Measurements from ENCODE around the gene CA10. TPM values are rescaled to one million over a fixed set of nuclear protein-coding genes. Genes with fewer than 3 reads are reported as not detected.

The CA10 gene
- total and polyA plus RNA-seq, 2 donors (not counting 1 experiment from before 2014, with no cell fraction given), result not detected

DNA sequence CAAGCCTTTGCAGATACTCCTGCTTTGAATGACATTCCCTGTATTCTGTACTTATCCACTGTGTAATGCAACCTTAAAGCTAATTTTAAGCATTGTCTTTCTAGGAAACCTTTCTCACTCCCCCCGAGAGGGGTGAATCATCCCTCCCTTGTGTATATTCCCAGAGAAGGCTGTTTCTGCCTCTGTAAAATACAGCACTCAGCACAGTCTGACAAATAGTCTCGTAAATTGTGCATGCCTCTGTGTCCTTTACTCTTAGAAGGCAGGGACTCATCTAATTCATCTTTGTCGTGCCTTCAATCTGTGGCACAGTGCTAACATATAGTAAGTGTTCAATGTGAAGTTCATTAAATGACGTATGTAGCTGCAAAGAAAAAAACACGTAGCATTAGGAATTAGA, 200.7 kb downstream of the CA10 start:
- Histone ChIP-seq H3K27me3 (replicated peaks in 1 of 4; ENCODE audit: control extremely low read depth in 1 of 4, control insufficient read depth in 3 of 4, insufficient read depth in 4 of 4, low read length in 3 of 4) (no peaks in the 10 kb centered on the region), H4K20me1 (ENCODE audit: control insufficient read depth, insufficient read depth, low read length, poor library complexity, severe bottlenecking) (no peaks in the 10 kb centered on the region), H3K79me2 (ENCODE audit: control insufficient read depth, insufficient read depth, low read length) (no peaks in the 10 kb centered on the region), H3K27ac (ENCODE audit: low read length in 2 of 2) (no peak overlapping the region), H2AFZ (ENCODE audit: insufficient read depth, low read depth, low read length, poor library complexity, severe bottlenecking) (no peak overlapping the region), H3K9ac (ENCODE audit: low read length) (no peak overlapping the region), H3K4me2 (replicated peaks; ENCODE audit: low read depth, low read length, poor library complexity, severe bottlenecking) (no peak overlapping the region), H3K4me3 (ENCODE audit: control extremely low read depth in 1 of 5, extremely low read depth in 1 of 5, insufficient read depth in 1 of 5, low read depth in 2 of 5, low read length in 4 of 5) (no peak overlapping the region), H3K36me3 (replicated peaks in 1 of 2; ENCODE audit: control extremely low read depth in 1 of 2, control insufficient read depth in 1 of 2, extremely low read depth in 1 of 2, insufficient read depth in 2 of 2, low read length in 1 of 2) (no peaks in the 10 kb centered on the region), H3K9me3 (ENCODE audit: control extremely low read depth in 1 of 3, control insufficient read depth in 2 of 3, insufficient read depth in 1 of 3, low read length in 2 of 3) (peaks cover 0 to 10% (median 7%) of the 10 kb centered on the region in 3 donors), H3K4me1 (ENCODE audit: control insufficient read depth in 2 of 2, insufficient read depth in 2 of 2, low read length in 2 of 2) (no peaks in the 10 kb centered on the region)
- intact Hi-C loops (cut with micrococcal nuclease), result no loop called here
- ATAC-seq (ENCODE audit: low read depth) (no peak), DNase-seq (no peak)
- WGBS (ENCODE audit: insufficient coverage), result 94% methylated on average over 2 of the region's 5 CpGs
- no peaks in the 10 kb centered on the region for H3K4me1 Mint-ChIP-seq
- TF ChIP-seq, protein P1, sequence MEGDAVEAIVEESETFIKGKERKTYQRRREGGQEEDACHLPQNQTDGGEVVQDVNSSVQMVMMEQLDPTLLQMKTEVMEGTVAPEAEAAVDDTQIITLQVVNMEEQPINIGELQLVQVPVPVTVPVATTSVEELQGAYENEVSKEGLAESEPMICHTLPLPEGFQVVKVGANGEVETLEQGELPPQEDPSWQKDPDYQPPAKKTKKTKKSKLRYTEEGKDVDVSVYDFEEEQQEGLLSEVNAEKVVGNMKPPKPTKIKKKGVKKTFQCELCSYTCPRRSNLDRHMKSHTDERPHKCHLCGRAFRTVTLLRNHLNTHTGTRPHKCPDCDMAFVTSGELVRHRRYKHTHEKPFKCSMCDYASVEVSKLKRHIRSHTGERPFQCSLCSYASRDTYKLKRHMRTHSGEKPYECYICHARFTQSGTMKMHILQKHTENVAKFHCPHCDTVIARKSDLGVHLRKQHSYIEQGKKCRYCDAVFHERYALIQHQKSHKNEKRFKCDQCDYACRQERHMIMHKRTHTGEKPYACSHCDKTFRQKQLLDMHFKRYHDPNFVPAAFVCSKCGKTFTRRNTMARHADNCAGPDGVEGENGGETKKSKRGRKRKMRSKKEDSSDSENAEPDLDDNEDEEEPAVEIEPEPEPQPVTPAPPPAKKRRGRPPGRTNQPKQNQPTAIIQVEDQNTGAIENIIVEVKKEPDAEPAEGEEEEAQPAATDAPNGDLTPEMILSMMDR (IDR thresholded peaks at IDR 0.05), result no peak
- TF ChIP-seq EZH2 (IDR thresholded peaks at IDR 0.05; ENCODE audit: borderline replicate concordance, insufficient read depth, low read depth, low read length, poor library complexity, severe bottlenecking), result no peak
- H3K27ac Mint-ChIP-seq, result no peak overlapping the region
- no peak overlapping the region for H3K4me3 Mint-ChIP-seq
- H3K27me3 Mint-ChIP-seq, result no peaks in the 10 kb centered on the region
- ChIA-PET CTCF (no interaction called here), POLR2A (no interaction called here)
- H3K9me3 Mint-ChIP-seq (ENCODE audit: insufficient read depth), result peaks cover 5% of the 10 kb centered on the region

DNA sequence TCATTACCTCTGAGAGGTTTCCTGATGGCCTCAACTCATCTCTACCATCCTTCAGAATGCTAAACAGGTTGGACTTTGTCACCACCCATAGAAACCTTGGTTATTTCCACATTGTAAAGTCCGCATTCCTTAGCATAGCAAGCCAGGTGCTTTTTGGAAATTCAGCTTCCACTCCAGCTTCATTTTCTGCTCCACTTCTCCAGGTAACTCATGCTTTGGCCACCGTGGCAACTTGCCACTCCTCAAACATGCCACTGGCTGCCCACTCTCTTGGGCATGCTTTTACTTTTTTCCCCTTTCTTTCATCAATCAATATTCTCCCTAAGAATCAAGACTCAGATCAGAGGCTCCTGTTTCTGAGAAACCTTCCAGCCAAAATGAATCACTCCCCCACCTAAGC, 203.3 kb downstream of the CA10 start:
- WGBS (ENCODE audit: insufficient coverage), result 77% methylated on average over 2 of the region's 2 CpGs
- Histone ChIP-seq H3K4me1 (ENCODE audit: control insufficient read depth in 2 of 2, insufficient read depth in 2 of 2, low read length in 2 of 2) (no peaks in the 10 kb centered on the region), H3K9ac (ENCODE audit: low read length) (no peak overlapping the region), H3K9me3 (ENCODE audit: control extremely low read depth in 1 of 3, control insufficient read depth in 2 of 3, insufficient read depth in 1 of 3, low read length in 2 of 3) (no peaks in the 10 kb centered on the region), H2AFZ (ENCODE audit: insufficient read depth, low read depth, low read length, poor library complexity, severe bottlenecking) (no peak overlapping the region), H4K20me1 (ENCODE audit: control insufficient read depth, insufficient read depth, low read length, poor library complexity, severe bottlenecking) (no peaks in the 10 kb centered on the region), H3K36me3 (replicated peaks in 1 of 2; ENCODE audit: control extremely low read depth in 1 of 2, control insufficient read depth in 1 of 2, extremely low read depth in 1 of 2, insufficient read depth in 2 of 2, low read length in 1 of 2) (no peaks in the 10 kb centered on the region), H3K79me2 (ENCODE audit: control insufficient read depth, insufficient read depth, low read length) (no peaks in the 10 kb centered on the region), H3K4me3 (ENCODE audit: control extremely low read depth in 1 of 5, extremely low read depth in 1 of 5, insufficient read depth in 1 of 5, low read depth in 2 of 5, low read length in 4 of 5) (no peak overlapping the region), H3K27ac (ENCODE audit: low read length in 2 of 2) (no peak overlapping the region), H3K27me3 (replicated peaks in 1 of 4; ENCODE audit: control extremely low read depth in 1 of 4, control insufficient read depth in 3 of 4, insufficient read depth in 4 of 4, low read length in 3 of 4) (no peaks in the 10 kb centered on the region), H3K4me2 (replicated peaks; ENCODE audit: low read depth, low read length, poor library complexity, severe bottlenecking) (no peak overlapping the region)
- TF ChIP-seq, protein P1 (IDR thresholded peaks at IDR 0.05), result no peak
- no peak for TF ChIP-seq EZH2 (IDR thresholded peaks at IDR 0.05; ENCODE audit: borderline replicate concordance, insufficient read depth, low read depth, low read length, poor library complexity, severe bottlenecking)
- DNase-seq (no peak), ATAC-seq (ENCODE audit: low read depth) (no peak)
- no peak overlapping the region for H3K27ac Mint-ChIP-seq
- no peaks in the 10 kb centered on the region for H3K4me1 Mint-ChIP-seq
- intact Hi-C loops (cut with micrococcal nuclease), result no loop called here
- POLR2A ChIA-PET, result no interaction called here
- H3K27me3 Mint-ChIP-seq, result no peaks in the 10 kb centered on the region
- CTCF ChIA-PET, result no interaction called here
- no peak overlapping the region for H3K4me3 Mint-ChIP-seq
- H3K9me3 Mint-ChIP-seq (ENCODE audit: insufficient read depth), result no peaks in the 10 kb centered on the region
